ENCODE data around the gene INCENP. TPM values are rescaled to one million over a fixed set of nuclear protein-coding genes. Genes with fewer than 3 reads are reported as not detected.

Gene INCENP
- total RNA-seq, 1 donor from 2014 or later = 21.6 TPM

- DNase-seq (no peak), ATAC-seq (no peak)
- H3K4me3 ChIP-seq = no peak overlapping the region
- H3K36me3 ChIP-seq = peaks cover 74% of the 10 kb centered on the region
- no peak overlapping the region for H3K27ac ChIP-seq
- H3K4me1 ChIP-seq = no peaks in the 10 kb centered on the region
- intact Hi-C loops (cut with DNase I) = no loop called here
- TF ChIP-seq CTCF (IDR thresholded peaks at IDR 0.05) = no peak
- no peaks in the 10 kb centered on the region for H3K9me3 ChIP-seq
- H3K27me3 ChIP-seq (ENCODE audit: low read depth) = no peaks in the 10 kb centered on the region
Measured at GRCh38 chr11:62139526-62140303, 15.9 kb downstream of the INCENP start.

DNA sequence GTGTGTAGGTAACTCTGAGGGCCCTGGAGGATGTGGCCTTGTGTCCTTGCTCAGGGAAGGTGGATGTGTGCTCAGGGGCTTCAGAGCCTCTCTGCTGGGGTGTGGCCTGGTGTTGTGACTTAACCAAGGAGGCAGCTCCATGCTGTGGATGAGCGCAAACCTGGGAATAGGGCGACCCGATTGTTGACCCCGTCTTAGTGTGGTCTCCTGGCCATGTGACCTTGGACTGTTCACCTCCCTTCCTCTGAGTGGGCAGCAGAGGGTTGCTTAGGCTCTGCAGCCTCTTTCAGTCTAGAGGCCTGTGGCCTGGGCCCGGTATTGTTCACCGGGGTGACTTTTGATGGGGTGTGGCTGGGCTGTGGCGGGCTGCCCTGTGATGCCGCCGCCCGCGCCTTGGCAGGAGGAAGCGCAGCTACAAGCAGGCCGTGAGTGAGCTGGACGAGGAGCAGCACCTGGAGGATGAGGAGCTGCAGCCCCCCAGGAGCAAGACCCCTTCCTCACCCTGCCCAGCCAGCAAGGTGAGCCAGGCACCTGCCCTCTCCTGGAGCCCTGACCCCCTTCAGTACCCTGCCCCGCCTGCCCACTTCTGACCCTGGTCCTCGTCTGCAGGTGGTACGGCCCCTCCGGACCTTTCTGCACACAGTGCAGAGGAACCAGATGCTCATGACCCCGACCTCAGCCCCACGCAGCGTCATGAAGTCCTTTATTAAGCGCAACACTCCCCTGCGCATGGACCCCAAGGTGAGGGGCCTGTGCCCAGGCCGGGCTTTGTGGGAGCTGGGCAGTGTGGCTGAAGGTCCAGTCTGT is 16.7 kb downstream of the INCENP start:
- intact Hi-C loops (cut with DNase I) = no loop called here
- Histone ChIP-seq H3K9me3 (no peaks in the 10 kb centered on the region), H3K27me3 (ENCODE audit: low read depth) (no peaks in the 10 kb centered on the region), H3K4me3 (no peak overlapping the region), H3K4me1 (no peaks in the 10 kb centered on the region), H3K36me3 (peaks cover 76% of the 10 kb centered on the region), H3K27ac (no peak overlapping the region)
- DNase-seq (no peak), ATAC-seq (no peak)
- TF ChIP-seq CTCF (IDR thresholded peaks at IDR 0.05) = no peak

- Histone ChIP-seq H3K27me3 (ENCODE audit: low read depth) (no peaks in the 10 kb centered on the region), H3K36me3 (peaks cover 84% of the 10 kb centered on the region), H3K4me1 (no peaks in the 10 kb centered on the region), H3K9me3 (no peaks in the 10 kb centered on the region), H3K4me3 (no peak overlapping the region), H3K27ac (no peak overlapping the region)
- ATAC-seq = no peak
- no peak for TF ChIP-seq CTCF (IDR thresholded peaks at IDR 0.05)
- intact Hi-C loops (cut with DNase I) = no loop called here
- no peak for DNase-seq
Measured at GRCh38 chr11:62141111-62142042, 17.6 kb downstream of the INCENP start.

DNA sequence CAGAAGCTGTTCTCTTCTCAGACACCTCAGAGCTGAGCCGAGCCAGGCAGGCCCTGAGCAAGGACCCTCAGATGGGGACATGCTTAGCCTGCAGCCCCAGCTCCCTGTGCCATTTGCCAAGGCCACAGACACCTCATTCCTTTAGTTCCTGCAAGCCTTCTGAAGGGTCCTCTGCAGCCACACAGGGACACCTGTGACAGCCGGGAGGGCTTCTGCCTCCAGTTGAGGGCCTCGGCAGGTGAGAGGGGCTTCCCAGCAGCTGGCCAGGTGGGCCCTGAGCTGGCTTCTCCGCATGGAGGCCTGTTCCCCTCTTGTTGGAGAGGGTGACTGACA is 18.2 kb downstream of the INCENP start:
- no peaks in the 10 kb centered on the region for H3K9me3 ChIP-seq
- no peak overlapping the region for H3K27ac ChIP-seq
- no peak for DNase-seq
- H3K4me1 ChIP-seq = no peaks in the 10 kb centered on the region
- no peak for ATAC-seq
- intact Hi-C loops (cut with DNase I) = no loop called here
- H3K27me3 ChIP-seq (ENCODE audit: low read depth) = no peaks in the 10 kb centered on the region
- H3K36me3 ChIP-seq = peaks cover 90% of the 10 kb centered on the region
- TF ChIP-seq CTCF (IDR thresholded peaks at IDR 0.05) = no peak
- no peak overlapping the region for H3K4me3 ChIP-seq

DNA sequence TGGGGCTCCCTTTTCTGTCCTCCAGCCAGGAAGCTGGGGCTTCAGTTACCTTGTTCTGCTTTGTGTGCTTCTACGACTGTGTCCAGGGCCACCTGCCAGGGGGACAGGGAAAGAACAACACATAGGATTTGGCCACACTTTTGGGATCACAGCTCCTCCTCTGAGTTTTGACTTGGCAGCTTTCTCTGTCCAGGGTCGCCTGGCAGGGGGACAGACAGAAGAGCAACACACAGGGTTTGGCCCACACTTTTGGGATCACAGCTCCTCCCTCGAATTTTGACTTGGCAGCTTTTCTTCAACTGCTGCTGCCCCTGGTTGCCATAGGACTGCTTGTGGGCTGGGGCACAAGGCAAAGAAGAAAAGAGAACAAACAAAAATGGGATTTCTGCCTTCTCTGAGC is 19.1 kb downstream of the INCENP start:
- intact Hi-C loops (cut with DNase I) = no loop called here
- peaks cover 92% of the 10 kb centered on the region for H3K36me3 ChIP-seq
- no peak overlapping the region for H3K4me3 ChIP-seq
- no peak for TF ChIP-seq CTCF (IDR thresholded peaks at IDR 0.05)
- peak overlapping the region; percentile 21 for H3K27ac ChIP-seq
- no peaks in the 10 kb centered on the region for H3K27me3 ChIP-seq (ENCODE audit: low read depth)
- DNase-seq = peak; percentile 45
- peak in 1 of 2 donors; percentile 56 for ATAC-seq
- no peaks in the 10 kb centered on the region for H3K4me1 ChIP-seq
- no peaks in the 10 kb centered on the region for H3K9me3 ChIP-seq

All from lower lobe of right lung (tissue), 2 donors.